H1 (cell line): ENCODE measurements around the gene TLR8. TPM values are rescaled to one million over a fixed set of nuclear protein-coding genes. Genes with fewer than 3 reads are reported as not detected.

ENCODE experiments used
- CTCF ChIA-PET: fragments of 300-600 bp; sonication (Branson Sonifier 250); formaldehyde crosslinking; loops from one replicate; lab custom pipeline; 2021; ENCODE audit not compliant: partially characterized antibody; lab: Charles Lee
- POLR2A ChIA-PET: fragments of 300-600 bp; sonication (Branson Sonifier 250); formaldehyde crosslinking; loops from one replicate; lab custom pipeline; 2021; ENCODE audit warnings: inconsistent platforms; ENCODE audit not compliant: partially characterized antibody; lab: Charles Lee
- DNase-seq, 2 experiments: peaks; one replicate each; pipeline versions ENCODE4 v3.0.0 to v3.0.0-alpha.2; 2010 to 2022; ENCODE audit warnings: low spot score in 2 of 2, low read depth in 1 of 2, mixed read lengths in 1 of 2
- FAIRE-seq: peaks from 2 replicates; lab custom pipeline; 2011; peaks lifted over from hg19 to GRCh38; lab: Jason Lieb, UNC
- H2AFZ ChIP-seq: 2 replicates; pipeline ENCODE4 v1.8.1; 2012; ENCODE audit warnings: low read length, inconsistent platforms
- H2AK5ac ChIP-seq: 2 replicates; pipeline ENCODE4 v1.6.1; 2013; ENCODE audit warnings: low read depth, low read length
- H2BK120ac ChIP-seq: replicated peaks from 2 replicates; pipeline ENCODE3; 2013; ENCODE audit warnings: low read depth, low read length, inconsistent platforms
- H2BK12ac ChIP-seq: 2 replicates; pipeline ENCODE4 v1.6.1; 2013; ENCODE audit warnings: low read depth, low read length
- H2BK15ac ChIP-seq: 2 replicates; pipeline ENCODE4 v1.6.1; 2013; ENCODE audit warnings: low read length
- H2BK20ac ChIP-seq: 2 replicates; pipeline ENCODE4 v1.6.1; 2013; ENCODE audit warnings: low read length
- H2BK5ac ChIP-seq: 2 replicates; pipeline ENCODE4 v1.6.1; 2013; ENCODE audit warnings: low read depth, low read length
- H3K14ac ChIP-seq: 2 replicates; pipeline ENCODE4 v1.6.1; 2013; ENCODE audit warnings: inconsistent platforms; ENCODE audit not compliant: insufficient read length
- H3K18ac ChIP-seq: 2 replicates; pipeline ENCODE4 v1.6.1; 2013; ENCODE audit warnings: low read length; ENCODE audit errors: extremely low read depth
- H3K23ac ChIP-seq: 2 replicates; pipeline ENCODE4 v1.6.1; 2013; ENCODE audit warnings: inconsistent platforms; ENCODE audit not compliant: insufficient read length
- H3K23me2 ChIP-seq: 2 replicates; pipeline ENCODE4 v1.6.1; 2013; ENCODE audit warnings: low read depth, low read length
- H3K27ac ChIP-seq: 2 replicates; pipeline ENCODE4 v1.6.1; 2011; ENCODE audit warnings: low read depth, low read length, inconsistent platforms
- H3K27me3 ChIP-seq, 4 experiments: replicated peaks in 1 of 4; 1 replicate in 1 of 4; 2 replicates in 3 of 4; pipeline versions ENCODE4 v1.6.1 to v1.8.1; 2011 to 2013; ENCODE audit warnings: low read length in 3 of 4, mild to moderate bottlenecking in 3 of 4, inconsistent platforms in 2 of 4, mixed read lengths in 2 of 4, moderate library complexity in 1 of 4; ENCODE audit not compliant: control insufficient read depth in 3 of 4, insufficient read depth in 3 of 4; ENCODE audit errors: extremely low read depth in 1 of 4
- H3K36me3 ChIP-seq, 4 experiments: 2 replicates each; pipeline versions ENCODE4 v1.6.1 to v1.8.1; 2011 to 2013; ENCODE audit warnings: mild to moderate bottlenecking in 4 of 4, low read length in 3 of 4, moderate library complexity in 2 of 4, control low read depth in 1 of 4, inconsistent platforms in 1 of 4; ENCODE audit not compliant: insufficient read depth in 4 of 4, control insufficient read depth in 2 of 4
- H3K4ac ChIP-seq: replicated peaks from 2 replicates; pipeline ENCODE3; 2013; ENCODE audit warnings: low read length, low read depth, mixed read lengths, inconsistent platforms; ENCODE audit not compliant: insufficient read length
- H3K4me1 ChIP-seq, 4 experiments: replicated peaks in 1 of 4; 1 replicate in 1 of 4; 2 replicates in 3 of 4; pipeline versions ENCODE4 v1.6.1 to v1.8.1; 2011 to 2013; ENCODE audit warnings: low read length in 3 of 4, inconsistent platforms in 2 of 4, mixed read lengths in 1 of 4; ENCODE audit not compliant: insufficient read depth in 4 of 4, control insufficient read depth in 3 of 4
- H3K4me2 ChIP-seq, 2 experiments: 2 replicates each; pipeline versions ENCODE4 v1.6.1 to v1.8.1; 2011 to 2013; ENCODE audit warnings: low read depth in 2 of 2, low read length in 2 of 2, control low read depth in 1 of 2, inconsistent platforms in 1 of 2, mild to moderate bottlenecking in 1 of 2; ENCODE audit not compliant: insufficient read depth in 1 of 2
- H3K4me3 ChIP-seq, 4 experiments: fragments of 200-600, 300-600 bp in 1 of 4; sonication (generic), shearing (Covaris generic), sonication (Bioruptor Twin) in 1 of 4; 2 replicates each; pipeline versions ENCODE4 v1.5.1 to v1.8.1; 2011 to 2016; ENCODE audit warnings: low read length in 4 of 4, low read depth in 3 of 4, control low read depth in 2 of 4, inconsistent platforms in 2 of 4, mild to moderate bottlenecking in 2 of 4, mixed read lengths in 1 of 4, moderate library complexity in 1 of 4; ENCODE audit not compliant: insufficient read depth in 2 of 4; ENCODE audit errors: extremely low read depth in 1 of 4
- H3K56ac ChIP-seq: replicated peaks from 2 replicates; pipeline ENCODE3; 2013; ENCODE audit warnings: low read depth, mild to moderate bottlenecking, mixed read lengths, low read length, inconsistent platforms; ENCODE audit not compliant: insufficient read length
- H3K79me1 ChIP-seq: 2 replicates; pipeline ENCODE4 v1.6.1; 2013; ENCODE audit warnings: low read depth, low read length, control low read depth
- H3K79me2 ChIP-seq, 2 experiments: 2 replicates each; pipeline versions ENCODE4 v1.6.1 to v1.8.1; 2012 to 2013; ENCODE audit warnings: low read length in 2 of 2, mild to moderate bottlenecking in 2 of 2, inconsistent platforms in 1 of 2; ENCODE audit not compliant: insufficient read depth in 2 of 2, control insufficient read depth in 1 of 2
- H3K9ac ChIP-seq, 4 experiments: replicated peaks in 1 of 4; 1 replicate in 1 of 4; 2 replicates in 3 of 4; pipeline versions ENCODE4 v1.6.1 to v1.8.1; 2011 to 2013; ENCODE audit warnings: low read depth in 3 of 4, low read length in 3 of 4, control low read depth in 2 of 4, mild to moderate bottlenecking in 2 of 4, moderate library complexity in 2 of 4, inconsistent platforms in 1 of 4; ENCODE audit errors: extremely low read depth in 1 of 4
- H3K9me3 ChIP-seq, 2 experiments: 2 replicates each; pipeline versions ENCODE4 v1.6.1 to v1.8.1; 2012 to 2013; ENCODE audit warnings: mild to moderate bottlenecking in 2 of 2, moderate library complexity in 2 of 2, control low read depth in 1 of 2, inconsistent platforms in 1 of 2, low read depth in 1 of 2, low read length in 1 of 2, mixed read lengths in 1 of 2; ENCODE audit not compliant: insufficient read depth in 2 of 2
- H4K20me1 ChIP-seq, 2 experiments: replicated peaks in 1 of 2; 2 replicates each; pipeline versions ENCODE3 to v1.8.1; 2011 to 2013; ENCODE audit warnings: inconsistent platforms in 2 of 2, low read length in 2 of 2, mild to moderate bottlenecking in 1 of 2; ENCODE audit not compliant: insufficient read depth in 2 of 2, control insufficient read depth in 1 of 2
- H4K5ac ChIP-seq: 2 replicates; pipeline ENCODE4 v1.6.1; 2013; ENCODE audit warnings: low read length, low read depth, mixed read lengths, inconsistent platforms; ENCODE audit not compliant: insufficient read length
- H4K8ac ChIP-seq: 2 replicates; pipeline ENCODE4 v1.8.0; 2013; ENCODE audit warnings: mild to moderate bottlenecking, moderate library complexity, low read length, inconsistent platforms; ENCODE audit not compliant: insufficient read depth; ENCODE audit errors: extremely low read depth
- H4K91ac ChIP-seq: replicated peaks from 2 replicates; pipeline ENCODE3; 2013; ENCODE audit warnings: low read length, mixed read lengths, inconsistent platforms; ENCODE audit not compliant: insufficient read length
- ATF2 ChIP-seq: IDR thresholded peaks from 2 replicates; pipeline ENCODE4 v1.6.1; 2012; ENCODE audit warnings: low read length, inconsistent platforms
- BACH1 ChIP-seq: IDR thresholded peaks from 2 replicates; pipeline ENCODE4 v1.6.1; 2012; ENCODE audit warnings: low read length, improper control_type of control experiment
- BRCA1 ChIP-seq: IDR thresholded peaks from 2 replicates; pipeline ENCODE4 v1.6.1; 2012; ENCODE audit warnings: low read depth, low read length, improper control_type of control experiment
- CREB1 ChIP-seq: IDR thresholded peaks from 2 replicates; pipeline ENCODE4 v1.6.1; 2012; ENCODE audit warnings: inconsistent platforms
- EGR1 ChIP-seq: IDR thresholded peaks from 2 replicates; pipeline ENCODE4 v1.6.1; 2011; ENCODE audit warnings: low read depth, low read length, borderline replicate concordance
- KDM1A ChIP-seq: fragments of 200-600, 300-600 bp; sonication (generic); IDR thresholded peaks from 2 replicates; pipeline ENCODE4 v1.7.1; 2016; ENCODE audit warnings: mild to moderate bottlenecking, low read length, borderline replicate concordance
- KDM5A ChIP-seq: fragments of 200-600 bp; IDR thresholded peaks from 2 replicates; pipeline ENCODE4 v1.7.1; 2012; ENCODE audit warnings: mild to moderate bottlenecking, low read length, inconsistent platforms, mixed read lengths
- POLR2A ChIP-seq, 2 experiments: IDR thresholded peaks; 1 replicate in 1 of 2; 2 replicates in 1 of 2; pipeline ENCODE4 v1.6.1; 2011; ENCODE audit warnings: low read depth in 2 of 2, low read length in 2 of 2, mild to moderate bottlenecking in 2 of 2; ENCODE audit errors: control extremely low read depth in 1 of 2
- POLR2AphosphoS5 ChIP-seq: IDR thresholded peaks from 2 replicates; pipeline ENCODE4 v1.6.1; 2011; ENCODE audit warnings: low read depth, low read length
- RNF2 ChIP-seq: fragments of 200-900, 300-1000 bp; sonication (generic); IDR thresholded peaks from 2 replicates; pipeline ENCODE4 v1.7.1; 2016; ENCODE audit warnings: borderline replicate concordance, low read depth, mild to moderate bottlenecking, antibody characterized with exemption, low read length; ENCODE audit not compliant: poor library complexity, severe bottlenecking; ENCODE audit errors: missing control alignments
- SP2 ChIP-seq: IDR thresholded peaks from 2 replicates; pipeline ENCODE4 v1.6.1; 2012; ENCODE audit warnings: mild to moderate bottlenecking, low read length, inconsistent platforms
- SUZ12 ChIP-seq: fragments of 200-600 bp; sonication (generic); IDR thresholded peaks from 2 replicates; pipeline ENCODE4 v1.6.1; 2012; ENCODE audit warnings: mild to moderate bottlenecking, inconsistent platforms, low read length, moderate library complexity, mixed read lengths
- TAF1 ChIP-seq: IDR thresholded peaks from 2 replicates; pipeline ENCODE4 v1.6.1; 2011; ENCODE audit warnings: mild to moderate bottlenecking, low read depth, low read length
- TEAD4 ChIP-seq: IDR thresholded peaks from 2 replicates; pipeline ENCODE4 v1.6.1; 2012; ENCODE audit warnings: low read depth, low read length, inconsistent platforms, mixed read lengths
- WGBS, 2 experiments: shearing (Covaris generic) in 1 of 2; methylation state at CpG; one replicate each; pipeline versions ENCODE4 v1.1.6 to v1.1.7; 2013 to 2015; ENCODE audit warnings: low lambda C conversion rate in 2 of 2, mixed read lengths in 2 of 2, inconsistent platforms in 1 of 2, low coverage in 1 of 2, missing lambda C conversion rate in 1 of 2; ENCODE audit not compliant: insufficient replicate concordance in 2 of 2, insufficient coverage in 1 of 2, insufficient read length in 1 of 2; ENCODE audit errors: extremely low coverage in 1 of 2, missing lambda C conversion rate in 1 of 2; 5-methylcytosine and 5-hydroxymethylcytosine counted together
- polyA plus RNA-seq, 7 experiments: library from polyadenylated mRNA; depleted of rRNA in 3 of 7; stranded (reverse) in 5 of 7; unstranded in 2 of 7; fragments of >200 nt in 5 of 7; fragments of 200-250 nt in 2 of 7; gene quantifications; 1 replicate in 5 of 7; 2 replicates in 1 of 7; 4 replicates in 1 of 7; pipeline versions ENCODE4 v1.2.1 to v1.2.3, GENCODE V29; 2011 to 2013; ENCODE audit warnings: missing spikeins in 2 of 7, mixed read lengths in 2 of 7
- total RNA-seq: library from RNA; stranded (reverse); fragmentation: NEBNext Ultra II Directional; extraction: Animal tissue kit (Norgen Biotek cat#: 25700); gene quantifications from 2 replicates; pipeline ENCODE4 v1.2.1, GENCODE V29; 2021

The TLR8 gene
- total and polyA plus RNA-seq, 2 of the 8 experiments (the other 6 are each of a cell fraction or from before 2014, with no cell fraction given), result not detected

DNA sequence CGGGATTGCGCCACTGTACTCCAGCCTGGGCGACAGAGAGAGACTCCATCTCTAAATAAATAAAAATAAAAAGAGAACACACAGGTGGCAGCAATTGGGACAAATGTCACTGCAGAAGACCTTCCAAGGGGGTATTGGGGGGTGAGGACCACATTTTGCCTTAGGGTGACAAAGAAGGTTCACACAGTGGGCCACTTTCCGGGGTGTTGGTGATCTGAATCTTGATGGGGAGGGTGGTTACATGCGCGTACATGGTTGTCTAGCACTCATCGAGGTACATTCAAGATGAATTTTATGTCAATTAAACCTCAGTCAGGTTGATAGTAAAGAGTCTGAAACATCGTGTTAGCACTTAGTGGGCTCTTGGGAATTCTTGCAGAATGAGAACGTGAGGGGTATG is 48.0 kb downstream of the TLR8 start:
- Histone ChIP-seq H3K9me3 (no peaks in the 10 kb centered on the region), H2BK15ac (no peak overlapping the region), H2BK120ac (no peak overlapping the region), H2BK12ac (no peak overlapping the region), H3K23me2 (no peaks in the 10 kb centered on the region), H3K36me3 (no peaks in the 10 kb centered on the region), H3K4me2 (no peak overlapping the region), H4K8ac (no peak overlapping the region), H3K4ac (no peak overlapping the region), H3K14ac (no peak overlapping the region), H2AK5ac (no peak overlapping the region), H4K5ac (no peak overlapping the region), H4K20me1 (no peaks in the 10 kb centered on the region), H4K91ac (no peak overlapping the region), H3K9ac (no peak overlapping the region), H3K4me3 (no peak overlapping the region), H3K27ac (no peak overlapping the region), H3K4me1 (no peaks in the 10 kb centered on the region), H3K27me3 (no peaks in the 10 kb centered on the region), H3K56ac (no peak overlapping the region), H3K18ac (no peak overlapping the region), H2BK5ac (no peak overlapping the region), H3K79me1 (no peaks in the 10 kb centered on the region), H2BK20ac (no peak overlapping the region), H3K23ac (no peak overlapping the region), H2AFZ (no peak overlapping the region), H3K79me2 (no peaks in the 10 kb centered on the region)
- no peak for FAIRE-seq
- ChIA-PET CTCF (interaction anchor here (0.6 to 0.7 kb wide), 3 partner anchors 197 to 533 kb away, joined by 3 to 4 read pairs (median 3); no protein-coding TSS in a partner anchor), POLR2A (interaction anchor here (0.8 kb wide), 1 partner anchor 23 kb away, joined by 3 read pairs; no protein-coding TSS in a partner anchor)
- DNase-seq, result no peak
- 94% methylated on average over 7 of the region's 9 CpGs; no CpG with 5 or more reads in 1 of the 2 experiments for WGBS, 2 experiments
- TF ChIP-seq POLR2AphosphoS5 (no peak), ATF2 (no peak), KDM1A (no peak), SP2 (no peak), TEAD4 (no peak), POLR2A (IDR thresholded peaks at IDR 0.05; ENCODE audit: control extremely low read depth in 1 of 2, low read depth in 2 of 2, low read length in 2 of 2) (no peak), EGR1 (no peak), SUZ12 (no peak), KDM5A (no peak), TAF1 (no peak), CREB1 (no peak), RNF2 (no peak), BACH1 (no peak), BRCA1 (no peak)
